HepG2 (cell line): Measurements from ENCODE around the gene ZNF214. TPM values are rescaled to one million over a fixed set of nuclear protein-coding genes. Genes with fewer than 3 reads are reported as not detected.
A peak's percentile ranks its signal among the peaks of the same experiment; 100 is the strongest.

ENCODE experiments used
- HNRNPLL ChIP-seq: fragments of 200-400 bp; formaldehyde crosslinking; IDR thresholded peaks from 2 replicates; pipeline ENCODE4 v1.6.1; 2017; ENCODE audit warnings: mild to moderate bottlenecking, low read depth, low read length; ENCODE audit not compliant: poor library complexity, severe bottlenecking
- MYNN ChIP-seq: sonication (generic); formaldehyde crosslinking; IDR thresholded peaks from 2 replicates; pipeline ENCODE4 v1.4.0; 2020; ENCODE audit warnings: mild to moderate bottlenecking, low read depth, missing genetic modification reagents
- NCOA1 ChIP-seq: sonication (generic); formaldehyde crosslinking; IDR thresholded peaks from 2 replicates; pipeline ENCODE4 v1.9.0; 2021; ENCODE audit warnings: missing genetic modification reagents
- RARG ChIP-seq: sonication (generic); formaldehyde crosslinking; IDR thresholded peaks from 2 replicates; pipeline ENCODE4 v1.4.0; 2020; ENCODE audit warnings: low read depth, mild to moderate bottlenecking, missing genetic modification reagents
- SALL1 ChIP-seq: sonication (generic); formaldehyde crosslinking; IDR thresholded peaks from 2 replicates; pipeline ENCODE4 v1.8.0; 2022; ENCODE audit warnings: mild to moderate bottlenecking, missing genetic modification reagents
- SAP130 ChIP-seq: IDR thresholded peaks from 2 replicates; pipeline ENCODE4 v1.6.1; 2016; ENCODE audit warnings: low read depth
- U2AF1 ChIP-seq: fragments of 200-400 bp; formaldehyde crosslinking; optimal IDR thresholded peaks from 2 replicates; pipeline ENCODE3; 2017; ENCODE audit warnings: mild to moderate bottlenecking, low read depth, low read length
- YEATS4 ChIP-seq: sonication (generic); formaldehyde crosslinking; IDR thresholded peaks from 2 replicates; pipeline ENCODE4 v1.4.0; 2020; ENCODE audit warnings: missing genetic modification reagents, borderline replicate concordance
- ZFP1 ChIP-seq: IDR thresholded peaks from 2 replicates; pipeline ENCODE4 v1.6.1; 2016
- ZNF550 ChIP-seq: sonication (generic); formaldehyde crosslinking; IDR thresholded peaks from 2 replicates; pipeline ENCODE4 v1.4.0; 2020; ENCODE audit warnings: mild to moderate bottlenecking, missing genetic modification reagents, borderline replicate concordance
- ZNF776 ChIP-seq: sonication (generic); formaldehyde crosslinking; IDR thresholded peaks from 2 replicates; pipeline ENCODE4 v1.4.0; 2020; ENCODE audit warnings: mild to moderate bottlenecking, missing genetic modification reagents
- ZNF792 ChIP-seq: IDR thresholded peaks from 2 replicates; pipeline ENCODE4 v1.6.1; 2016
- polyA plus RNA-seq, 8 experiments: library from polyadenylated mRNA; depleted of rRNA in 3 of 8; stranded (reverse) in 7 of 8; unstranded in 1 of 8; fragments of >200 nt; fragmentation: Illumina TruSeq in 4 of 8; extraction: Trizol in 4 of 8; gene quantifications; 2 replicates each; pipeline versions ENCODE4 v1.2.1 to v1.2.3, GENCODE V29; 2011 to 2016; ENCODE audit warnings: low read depth in 4 of 8, missing spikeins in 1 of 8, mixed read lengths in 1 of 8; ENCODE audit not compliant: insufficient read depth in 1 of 8
- total RNA-seq, 5 experiments: library from RNA; depleted of rRNA; stranded (reverse); fragments of >200 nt; fragmentation: Illumina TruSeq; extraction: Trizol; gene quantifications; 2 replicates each; pipeline ENCODE4 v1.2.3, GENCODE V29; 2016; ENCODE audit warnings: low read depth in 1 of 5
- TF ChIP-seq, protein P1 (sequence below), 2 experiments: fragments of 450-650 bp in 1 of 2; sonication (generic) in 1 of 2; formaldehyde crosslinking in 1 of 2; IDR thresholded peaks; 2 replicates each; pipeline versions ENCODE4 v1.6.1 to v1.8.0; 2016 to 2022; ENCODE audit warnings: antibody characterized with exemption in 1 of 2, mild to moderate bottlenecking in 1 of 2, missing genetic modification reagents in 1 of 2
- TF ChIP-seq, protein P2 (sequence below): sonication (generic); formaldehyde crosslinking; IDR thresholded peaks from 2 replicates; pipeline ENCODE4 v1.4.0; 2020; ENCODE audit warnings: missing genetic modification reagents, borderline replicate concordance
- TF ChIP-seq, protein P3 (sequence below): sonication (generic); formaldehyde crosslinking; IDR thresholded peaks from 2 replicates; pipeline ENCODE4 v1.5.1; 2020; ENCODE audit warnings: missing genetic modification reagents, mild to moderate bottlenecking, borderline replicate concordance
- TF ChIP-seq, protein P4 (sequence below): IDR thresholded peaks from 2 replicates; pipeline ENCODE4 v1.6.1; 2016

Gene ZNF214
- total and polyA plus RNA-seq, 2 of the 13 experiments (the other 11 are each of a cell fraction or from before 2014, with no cell fraction given), result 0.28 to 1.9 TPM

DNA sequence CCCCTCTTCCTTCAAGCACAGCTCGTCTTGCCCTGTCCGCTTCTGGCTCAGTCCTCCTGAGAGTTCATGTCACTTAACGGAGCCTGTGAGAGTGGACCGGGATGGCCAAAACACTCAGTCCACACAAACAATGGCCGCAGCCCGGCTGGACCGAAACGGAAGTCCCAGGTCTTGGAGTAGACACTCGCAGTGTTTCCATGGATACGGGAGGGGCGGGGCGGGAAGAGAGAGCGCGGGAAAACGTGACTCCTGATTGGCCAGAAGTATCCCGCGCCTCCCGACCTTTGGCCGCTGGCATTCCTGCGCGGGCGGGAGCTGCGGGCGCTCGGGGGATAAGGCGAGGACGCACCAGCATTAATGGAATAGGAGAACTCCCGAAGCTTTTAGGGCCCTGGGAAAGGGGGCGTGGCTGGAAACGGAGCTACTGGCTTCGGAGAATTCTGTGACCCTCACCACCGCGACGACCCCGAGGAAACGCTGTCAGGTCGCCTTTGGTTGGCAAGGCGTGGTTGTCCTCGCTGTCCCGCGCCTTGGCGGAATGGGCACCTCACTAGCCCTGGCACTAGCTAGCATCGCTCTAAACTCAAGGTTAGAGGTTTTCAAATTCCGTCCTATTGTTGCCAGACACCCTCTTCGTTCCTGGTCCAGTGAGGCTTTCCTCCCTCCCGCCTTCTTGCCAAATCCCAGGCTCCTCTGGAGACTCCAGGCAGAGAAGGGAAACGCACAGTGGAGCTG, at the start of gene ZNF214, which contains the start of gene NLRP14 (continued):
- TF ChIP-seq, protein P1, sequence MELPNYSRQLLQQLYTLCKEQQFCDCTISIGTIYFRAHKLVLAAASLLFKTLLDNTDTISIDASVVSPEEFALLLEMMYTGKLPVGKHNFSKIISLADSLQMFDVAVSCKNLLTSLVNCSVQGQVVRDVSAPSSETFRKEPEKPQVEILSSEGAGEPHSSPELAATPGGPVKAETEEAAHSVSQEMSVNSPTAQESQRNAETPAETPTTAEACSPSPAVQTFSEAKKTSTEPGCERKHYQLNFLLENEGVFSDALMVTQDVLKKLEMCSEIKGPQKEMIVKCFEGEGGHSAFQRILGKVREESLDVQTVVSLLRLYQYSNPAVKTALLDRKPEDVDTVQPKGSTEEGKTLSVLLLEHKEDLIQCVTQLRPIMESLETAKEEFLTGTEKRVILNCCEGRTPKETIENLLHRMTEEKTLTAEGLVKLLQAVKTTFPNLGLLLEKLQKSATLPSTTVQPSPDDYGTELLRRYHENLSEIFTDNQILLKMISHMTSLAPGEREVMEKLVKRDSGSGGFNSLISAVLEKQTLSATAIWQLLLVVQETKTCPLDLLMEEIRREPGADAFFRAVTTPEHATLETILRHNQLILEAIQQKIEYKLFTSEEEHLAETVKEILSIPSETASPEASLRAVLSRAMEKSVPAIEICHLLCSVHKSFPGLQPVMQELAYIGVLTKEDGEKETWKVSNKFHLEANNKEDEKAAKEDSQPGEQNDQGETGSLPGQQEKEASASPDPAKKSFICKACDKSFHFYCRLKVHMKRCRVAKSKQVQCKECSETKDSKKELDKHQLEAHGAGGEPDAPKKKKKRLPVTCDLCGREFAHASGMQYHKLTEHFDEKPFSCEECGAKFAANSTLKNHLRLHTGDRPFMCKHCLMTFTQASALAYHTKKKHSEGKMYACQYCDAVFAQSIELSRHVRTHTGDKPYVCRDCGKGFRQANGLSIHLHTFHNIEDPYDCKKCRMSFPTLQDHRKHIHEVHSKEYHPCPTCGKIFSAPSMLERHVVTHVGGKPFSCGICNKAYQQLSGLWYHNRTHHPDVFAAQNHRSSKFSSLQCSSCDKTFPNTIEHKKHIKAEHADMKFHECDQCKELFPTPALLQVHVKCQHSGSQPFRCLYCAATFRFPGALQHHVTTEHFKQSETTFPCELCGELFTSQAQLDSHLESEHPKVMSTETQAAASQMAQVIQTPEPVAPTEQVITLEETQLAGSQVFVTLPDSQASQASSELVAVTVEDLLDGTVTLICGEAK (IDR thresholded peaks at IDR 0.05), result no peak
- TF ChIP-seq, protein P1 (CRISPR knock-in tag; IDR thresholded peaks at IDR 0.05), result no peak
- TF ChIP-seq HNRNPLL (peak; percentile 73), SAP130 (peak; percentile 79), MYNN (CRISPR knock-in tag) (no peak), SALL1 (CRISPR knock-in tag) (peak; percentile 81), U2AF1 (no peak), ZNF792 (CRISPR knock-in tag) (0 out of 2 replicates have a peak, but pooled peaks have one; percentile 45), NCOA1 (CRISPR knock-in tag) (no peak), RARG (no peak), ZNF550 (CRISPR knock-in tag) (no peak), ZFP1 (CRISPR knock-in tag) (no peak), ZNF776 (CRISPR knock-in tag) (no peak), YEATS4 (CRISPR knock-in tag) (0 out of 2 replicates have a peak, but pooled peaks have one; percentile 0)
- TF ChIP-seq, protein P2, sequence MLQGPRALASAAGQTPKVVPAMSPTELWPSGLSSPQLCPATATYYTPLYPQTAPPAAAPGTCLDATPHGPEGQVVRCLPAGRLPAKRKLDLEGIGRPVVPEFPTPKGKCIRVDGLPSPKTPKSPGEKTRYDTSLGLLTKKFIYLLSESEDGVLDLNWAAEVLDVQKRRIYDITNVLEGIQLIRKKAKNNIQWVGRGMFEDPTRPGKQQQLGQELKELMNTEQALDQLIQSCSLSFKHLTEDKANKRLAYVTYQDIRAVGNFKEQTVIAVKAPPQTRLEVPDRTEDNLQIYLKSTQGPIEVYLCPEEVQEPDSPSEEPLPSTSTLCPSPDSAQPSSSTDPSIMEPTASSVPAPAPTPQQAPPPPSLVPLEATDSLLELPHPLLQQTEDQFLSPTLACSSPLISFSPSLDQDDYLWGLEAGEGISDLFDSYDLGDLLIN (CRISPR knock-in tag), result peak; percentile 51; the same call in 1 of the 2 replicates
- TF ChIP-seq, protein P3, sequence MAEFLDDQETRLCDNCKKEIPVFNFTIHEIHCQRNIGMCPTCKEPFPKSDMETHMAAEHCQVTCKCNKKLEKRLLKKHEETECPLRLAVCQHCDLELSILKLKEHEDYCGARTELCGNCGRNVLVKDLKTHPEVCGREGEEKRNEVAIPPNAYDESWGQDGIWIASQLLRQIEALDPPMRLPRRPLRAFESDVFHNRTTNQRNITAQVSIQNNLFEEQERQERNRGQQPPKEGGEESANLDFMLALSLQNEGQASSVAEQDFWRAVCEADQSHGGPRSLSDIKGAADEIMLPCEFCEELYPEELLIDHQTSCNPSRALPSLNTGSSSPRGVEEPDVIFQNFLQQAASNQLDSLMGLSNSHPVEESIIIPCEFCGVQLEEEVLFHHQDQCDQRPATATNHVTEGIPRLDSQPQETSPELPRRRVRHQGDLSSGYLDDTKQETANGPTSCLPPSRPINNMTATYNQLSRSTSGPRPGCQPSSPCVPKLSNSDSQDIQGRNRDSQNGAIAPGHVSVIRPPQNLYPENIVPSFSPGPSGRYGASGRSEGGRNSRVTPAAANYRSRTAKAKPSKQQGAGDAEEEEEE (CRISPR knock-in tag), result no peak
- TF ChIP-seq, protein P4, sequence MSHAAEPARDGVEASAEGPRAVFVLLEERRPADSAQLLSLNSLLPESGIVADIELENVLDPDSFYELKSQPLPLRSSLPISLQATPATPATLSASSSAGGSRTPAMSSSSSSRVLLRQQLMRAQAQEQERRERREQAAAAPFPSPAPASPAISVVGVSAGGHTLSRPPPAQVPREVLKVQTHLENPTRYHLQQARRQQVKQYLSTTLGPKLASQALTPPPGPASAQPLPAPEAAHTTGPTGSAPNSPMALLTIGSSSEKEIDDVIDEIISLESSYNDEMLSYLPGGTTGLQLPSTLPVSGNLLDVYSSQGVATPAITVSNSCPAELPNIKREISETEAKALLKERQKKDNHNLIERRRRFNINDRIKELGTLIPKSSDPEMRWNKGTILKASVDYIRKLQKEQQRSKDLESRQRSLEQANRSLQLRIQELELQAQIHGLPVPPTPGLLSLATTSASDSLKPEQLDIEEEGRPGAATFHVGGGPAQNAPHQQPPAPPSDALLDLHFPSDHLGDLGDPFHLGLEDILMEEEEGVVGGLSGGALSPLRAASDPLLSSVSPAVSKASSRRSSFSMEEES (CRISPR knock-in tag), result 0 out of 2 replicates have a peak, but pooled peaks have one; percentile 30
